ENCODE results near the gene PRKAG2. TPM values are rescaled to one million over a fixed set of nuclear protein-coding genes. Genes with fewer than 3 reads are reported as not detected.

The PRKAG2 gene
- polyA plus RNA-seq, 1 of the 3 experiments (the other 2 are of a cell fraction) = 51.6 TPM

GRCh38 chr7:151768805-151769187 lies 108.1 kb downstream of the PRKAG2 start (continued):
- TF ChIP-seq USF2 (IDR thresholded peaks at IDR 0.05; ENCODE audit: borderline replicate concordance, low read depth, low read length) = no peak
- TF ChIP-seq, protein P1, sequence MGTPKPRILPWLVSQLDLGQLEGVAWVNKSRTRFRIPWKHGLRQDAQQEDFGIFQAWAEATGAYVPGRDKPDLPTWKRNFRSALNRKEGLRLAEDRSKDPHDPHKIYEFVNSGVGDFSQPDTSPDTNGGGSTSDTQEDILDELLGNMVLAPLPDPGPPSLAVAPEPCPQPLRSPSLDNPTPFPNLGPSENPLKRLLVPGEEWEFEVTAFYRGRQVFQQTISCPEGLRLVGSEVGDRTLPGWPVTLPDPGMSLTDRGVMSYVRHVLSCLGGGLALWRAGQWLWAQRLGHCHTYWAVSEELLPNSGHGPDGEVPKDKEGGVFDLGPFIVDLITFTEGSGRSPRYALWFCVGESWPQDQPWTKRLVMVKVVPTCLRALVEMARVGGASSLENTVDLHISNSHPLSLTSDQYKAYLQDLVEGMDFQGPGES (IDR thresholded peaks at IDR 0.05; ENCODE audit: low read depth, low read length) = no peak
- TF ChIP-seq PBX3 (IDR thresholded peaks at IDR 0.05) = no peak
- TF ChIP-seq RAD21 (IDR thresholded peaks at IDR 0.05; ENCODE audit: low read length) = no peak
- TF ChIP-seq JUND (IDR thresholded peaks at IDR 0.05) = no peak
- no peak for TF ChIP-seq FOXJ3 (CRISPR knock-in tag; IDR thresholded peaks at IDR 0.05)

- Histone ChIP-seq H3K79me2 (ENCODE audit: insufficient read depth) (no peaks in the 10 kb centered on the region), H3K9ac (no peak overlapping the region), H3K27me3 (ENCODE audit: insufficient read depth) (peaks cover 59% of the 10 kb centered on the region), H3K9me3 (no peaks in the 10 kb centered on the region), H3K36me3 (replicated peaks in 1 of 2; ENCODE audit: control insufficient read depth in 1 of 2, insufficient read depth in 2 of 2, low read length in 1 of 2) (no peaks in the 10 kb centered on the region), H3K9me2 (no peaks in the 10 kb centered on the region), H3K27ac (ENCODE audit: low read depth in 2 of 2, low read length in 1 of 2) (no peak overlapping the region), H3K4me1 (ENCODE audit: control insufficient read depth in 1 of 2, insufficient read depth in 2 of 2, low read depth in 1 of 2, low read length in 1 of 2) (peaks cover 0 to 21% of the 10 kb centered on the region in 2 experiments; a peak in 1 of 4 replicates), H3F3A (replicated peaks; ENCODE audit: insufficient read depth) (no peaks in the 10 kb centered on the region), H4K20me1 (ENCODE audit: insufficient read depth) (no peaks in the 10 kb centered on the region), H3K4me3 (ENCODE audit: low read depth in 2 of 2, low read length in 1 of 2) (no peak overlapping the region), H3K4me2 (no peak overlapping the region), H2AFZ (ENCODE audit: low read depth) (no peak overlapping the region)
- CTCF ChIA-PET = interaction anchor here (1.1 to 22.2 kb wide), 5 partner anchors 8 to 399 kb away, joined by 4 to 333 read pairs (median 7); no protein-coding TSS in a partner anchor
- POLR2A ChIA-PET = no interaction called here
- 57% methylated on average over 4 of the region's 4 CpGs for WGBS (ENCODE audit: low lambda C conversion rate)
- TF ChIP-seq TEAD4 (IDR thresholded peaks at IDR 0.05; ENCODE audit: borderline replicate concordance, insufficient read depth) = no peak
- TF ChIP-seq RCOR1 (IDR thresholded peaks at IDR 0.05; ENCODE audit: low read length) = no peak
- no peak for TF ChIP-seq GABPA (IDR thresholded peaks at IDR 0.05; ENCODE audit: low read depth)
- no peak for TF ChIP-seq NFIC (IDR thresholded peaks at IDR 0.05; ENCODE audit: borderline replicate concordance)
- no peak for TF ChIP-seq MXI1 (IDR thresholded peaks at IDR 0.05; ENCODE audit: low read depth, low read length)
- TF ChIP-seq, protein P2, sequence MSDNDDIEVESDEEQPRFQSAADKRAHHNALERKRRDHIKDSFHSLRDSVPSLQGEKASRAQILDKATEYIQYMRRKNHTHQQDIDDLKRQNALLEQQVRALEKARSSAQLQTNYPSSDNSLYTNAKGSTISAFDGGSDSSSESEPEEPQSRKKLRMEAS (IDR thresholded peaks at IDR 0.05; ENCODE audit: low read depth) = no peak
- no peak for TF ChIP-seq JUND (IDR thresholded peaks at IDR 0.05)
- TF ChIP-seq RXRA (IDR thresholded peaks at IDR 0.05; ENCODE audit: borderline replicate concordance, low read depth) = no peak
- TF ChIP-seq, protein P3, sequence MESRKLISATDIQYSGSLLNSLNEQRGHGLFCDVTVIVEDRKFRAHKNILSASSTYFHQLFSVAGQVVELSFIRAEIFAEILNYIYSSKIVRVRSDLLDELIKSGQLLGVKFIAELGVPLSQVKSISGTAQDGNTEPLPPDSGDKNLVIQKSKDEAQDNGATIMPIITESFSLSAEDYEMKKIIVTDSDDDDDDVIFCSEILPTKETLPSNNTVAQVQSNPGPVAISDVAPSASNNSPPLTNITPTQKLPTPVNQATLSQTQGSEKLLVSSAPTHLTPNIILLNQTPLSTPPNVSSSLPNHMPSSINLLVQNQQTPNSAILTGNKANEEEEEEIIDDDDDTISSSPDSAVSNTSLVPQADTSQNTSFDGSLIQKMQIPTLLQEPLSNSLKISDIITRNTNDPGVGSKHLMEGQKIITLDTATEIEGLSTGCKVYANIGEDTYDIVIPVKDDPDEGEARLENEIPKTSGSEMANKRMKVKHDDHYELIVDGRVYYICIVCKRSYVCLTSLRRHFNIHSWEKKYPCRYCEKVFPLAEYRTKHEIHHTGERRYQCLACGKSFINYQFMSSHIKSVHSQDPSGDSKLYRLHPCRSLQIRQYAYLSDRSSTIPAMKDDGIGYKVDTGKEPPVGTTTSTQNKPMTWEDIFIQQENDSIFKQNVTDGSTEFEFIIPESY (IDR thresholded peaks at IDR 0.05; ENCODE audit: borderline replicate concordance, low read depth) = no peak
- DNase-seq = no peak
Observed at GRCh38 chr7:151767557-151767956, 109.4 kb downstream of the PRKAG2 start.
